T-helper 9 cell (primary cell): ENCODE data around the gene TNRC6B.
"Not testable (repeated sequence)": the region's sequence is repeated elsewhere in the genome, so short reads cannot be mapped to it uniquely, and the experiment has no call there.

Source experiments
- DNase-seq: peaks from one replicate; pipeline ENCODE4 v3.0.0-alpha.2; 2020

The TNRC6B gene

GRCh38 chr22:40294696-40295095, 117.0 kb downstream of the TNRC6B start:
- DNase-seq = no peak

DNA sequence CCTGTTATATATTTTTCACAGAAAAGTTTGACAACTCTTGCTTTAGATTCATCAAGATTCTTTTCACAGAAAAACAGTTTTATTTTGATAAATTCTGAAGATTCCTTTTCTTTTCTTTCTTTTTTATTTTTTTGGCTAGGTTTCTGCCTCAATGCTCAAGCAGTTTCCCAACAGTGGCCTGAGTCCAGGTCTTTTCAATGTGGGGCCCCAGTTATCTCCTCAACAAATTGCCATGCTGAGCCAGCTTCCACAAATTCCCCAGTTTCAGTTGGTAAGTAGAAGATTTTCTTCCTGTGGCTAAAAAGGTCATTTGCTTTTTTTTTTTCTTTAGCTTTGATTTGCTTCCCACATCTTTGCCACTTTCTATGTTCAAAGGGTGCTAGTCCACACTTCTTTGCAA, 122.6 kb downstream of the TNRC6B start:
- no peak for DNase-seq

GRCh38 chr22:40300884-40301672, 123.4 kb downstream of the TNRC6B start:
- DNase-seq = no peak

DNA sequence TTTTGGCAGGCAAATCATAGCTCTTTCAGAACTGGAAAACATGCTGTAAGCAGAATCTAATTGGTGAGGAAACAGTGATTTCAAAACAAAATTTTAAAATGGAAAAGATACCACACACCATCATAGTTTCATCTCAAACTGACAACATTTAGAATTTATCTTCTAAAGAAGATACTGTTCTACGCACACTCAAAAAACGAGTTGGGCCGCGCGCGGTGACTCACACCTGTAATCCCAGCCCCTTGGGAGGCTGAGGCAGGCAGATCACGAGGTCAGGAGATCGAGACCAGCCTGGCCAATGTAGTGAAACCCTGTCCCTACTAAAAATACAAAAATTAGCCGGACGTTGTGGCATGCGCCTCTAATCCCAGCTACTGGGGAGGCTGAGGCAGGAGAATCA, 124.4 kb downstream of the TNRC6B start:
- no peak for DNase-seq

GRCh38 chr22:40305625-40306024, 127.9 kb downstream of the TNRC6B start:
- no peak for DNase-seq

GRCh38 chr22:40308999-40309573, 131.4 kb downstream of the TNRC6B start:
- no peak for DNase-seq

DNA sequence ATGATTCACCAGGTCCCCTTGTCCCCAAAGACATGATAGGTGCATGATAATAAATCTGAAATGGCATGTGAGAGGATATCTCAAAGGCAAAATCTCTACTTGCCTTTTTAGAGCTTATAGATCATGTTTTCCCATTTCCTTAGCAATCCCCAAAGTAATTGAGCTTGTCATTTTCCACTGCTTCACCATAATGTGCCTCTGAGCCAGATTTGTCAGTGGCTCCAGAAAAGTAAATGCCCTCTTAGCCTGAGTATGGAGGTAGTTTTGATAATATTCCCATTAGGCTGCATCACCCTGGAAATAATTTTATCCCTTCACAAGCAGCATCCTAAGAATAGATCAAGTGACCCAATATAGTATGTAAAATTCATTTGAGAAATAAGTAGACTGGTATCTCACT, 131.9 kb downstream of the TNRC6B start:
- no peak for DNase-seq

GRCh38 chr22:40310081-40310767, 132.5 kb downstream of the TNRC6B start:
- no peak for DNase-seq

DNA sequence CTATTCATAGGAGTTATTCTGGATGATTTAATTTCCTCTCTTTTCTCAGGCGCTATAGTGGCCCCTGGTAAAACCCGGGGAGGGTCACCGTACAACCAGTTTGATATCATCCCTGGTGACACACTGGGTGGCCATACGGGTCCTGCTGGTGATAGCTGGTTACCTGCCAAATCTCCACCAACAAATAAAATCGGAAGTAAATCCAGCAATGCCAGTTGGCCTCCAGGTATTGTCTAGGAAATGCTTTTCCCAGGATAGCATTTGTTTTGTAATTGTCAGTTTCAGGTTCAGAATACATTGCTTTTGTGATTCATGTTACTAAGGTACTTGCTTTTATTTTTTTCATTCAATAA, 133.0 kb downstream of the TNRC6B start:
- no peak for DNase-seq

DNA sequence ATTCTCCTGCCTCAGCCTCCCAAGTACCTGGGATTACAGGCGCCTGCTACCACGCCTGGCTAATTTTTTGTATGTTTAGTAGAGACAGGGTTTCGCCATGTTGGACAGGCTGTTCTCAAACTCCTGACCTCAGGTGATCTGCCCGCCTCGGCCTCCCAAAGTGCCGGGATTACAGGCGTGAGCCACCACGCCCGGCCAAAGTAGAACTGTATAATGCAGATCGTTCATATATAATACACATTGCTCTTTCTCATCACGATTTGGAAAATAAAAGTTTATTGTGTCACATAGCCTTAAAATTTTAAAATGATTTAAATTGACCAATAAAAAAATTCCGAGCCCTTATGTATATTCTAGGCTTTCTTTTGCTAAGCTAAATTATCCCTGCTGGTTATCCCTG, 133.9 kb downstream of the TNRC6B start:
- not testable (repeated sequence) for DNase-seq

DNA sequence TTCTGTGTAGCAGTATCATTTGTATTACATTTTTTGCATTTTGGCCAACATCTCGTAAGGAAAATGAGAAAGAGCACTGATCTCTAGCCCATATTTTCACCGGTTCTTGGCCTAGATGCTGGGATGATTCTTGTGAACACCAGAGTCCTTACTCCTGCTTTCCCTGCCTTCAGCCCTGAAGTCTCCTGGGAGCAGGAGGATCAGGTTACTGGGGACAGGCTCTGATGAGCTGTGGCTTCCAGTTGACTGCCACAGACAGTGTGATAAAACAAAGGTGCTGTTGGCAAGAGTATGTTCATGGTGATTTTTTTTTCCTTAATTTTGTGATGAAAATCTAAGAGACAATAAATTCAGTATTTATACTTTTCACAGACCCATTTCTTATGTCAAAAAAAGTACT, 134.3 kb downstream of the TNRC6B start:
- DNase-seq = no peak

- DNase-seq = no peak
These were observed 135.3 kb downstream of the TNRC6B start for GRCh38 chr22:40313007-40313406.

GRCh38 chr22:40314041-40314440, 136.3 kb downstream of the TNRC6B start:
- DNase-seq = no peak

DNA sequence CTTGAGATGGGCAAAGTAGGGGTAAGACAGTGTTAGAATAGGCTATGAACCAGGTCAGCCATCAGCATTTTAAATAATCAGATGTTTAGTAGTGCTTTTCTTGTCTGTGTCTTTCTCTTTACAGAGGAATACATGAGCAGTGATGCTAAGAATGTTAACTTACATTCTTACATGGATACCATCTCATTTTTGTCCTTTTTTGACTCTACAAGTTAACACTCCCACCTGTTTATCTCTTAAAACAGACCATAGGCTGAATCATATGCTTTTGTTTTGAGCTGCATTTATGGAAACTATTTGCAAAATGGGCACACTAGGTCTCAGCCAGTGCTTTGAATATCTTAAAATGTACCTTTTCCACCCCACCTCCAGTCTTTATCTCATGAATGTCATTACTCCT, 143.0 kb downstream of the TNRC6B start:
- no peak for DNase-seq

DNA sequence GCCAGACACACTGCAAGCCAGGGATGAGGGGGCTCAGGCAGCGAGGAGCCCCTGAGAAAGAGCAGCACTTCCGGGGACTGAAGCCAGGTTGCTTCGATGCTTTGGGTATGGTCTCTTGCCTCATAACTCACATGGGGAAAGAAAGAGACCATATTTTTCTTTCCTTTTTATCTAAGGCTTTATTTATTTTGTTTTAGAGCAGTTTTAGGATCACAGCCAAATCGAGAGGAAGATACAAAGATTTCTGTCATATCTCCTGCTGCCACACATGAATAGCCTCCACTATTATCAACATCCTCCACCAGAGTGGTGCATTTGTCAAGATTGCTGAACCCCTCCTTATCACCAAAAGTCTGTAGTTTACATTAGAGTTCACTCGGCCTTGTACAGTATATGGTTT, 144.3 kb downstream of the TNRC6B start:
- DNase-seq = no peak

DNA sequence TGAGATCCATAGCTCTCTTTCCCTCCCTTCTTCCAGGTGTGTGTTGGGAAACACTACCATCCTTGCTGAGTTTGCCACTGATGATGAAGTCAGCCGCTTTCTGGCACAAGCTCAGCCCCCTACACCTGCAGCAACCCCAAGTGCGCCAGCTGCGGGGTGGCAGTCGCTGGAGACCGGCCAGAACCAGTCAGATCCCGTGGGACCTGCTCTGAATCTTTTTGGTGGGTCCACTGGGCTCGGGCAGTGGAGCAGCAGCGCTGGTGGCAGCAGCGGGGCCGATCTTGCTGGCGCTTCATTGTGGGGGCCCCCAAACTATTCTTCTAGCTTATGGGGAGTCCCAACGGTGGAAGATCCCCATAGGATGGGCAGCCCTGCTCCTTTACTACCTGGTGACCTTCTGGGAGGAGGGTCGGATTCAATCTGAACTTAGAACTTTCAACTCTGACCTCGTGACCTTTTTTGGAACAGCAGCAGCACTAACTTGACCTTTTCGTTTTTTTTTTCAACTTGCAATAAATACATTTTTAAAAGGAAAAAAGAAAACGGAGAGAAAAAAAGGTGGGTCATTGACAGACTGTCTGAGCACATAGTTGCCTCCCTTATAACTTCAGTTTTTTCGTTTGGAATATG, 145.2 kb downstream of the TNRC6B start:
- DNase-seq = no peak

GRCh38 chr22:40323681-40324171, 146.0 kb downstream of the TNRC6B start:
- DNase-seq = no peak

GRCh38 chr22:40324468-40325305, 147.0 kb downstream of the TNRC6B start:
- peak; percentile 44 for DNase-seq

GRCh38 chr22:40325315-40325714, 147.6 kb downstream of the TNRC6B start:
- DNase-seq = peak; percentile 39

DNA sequence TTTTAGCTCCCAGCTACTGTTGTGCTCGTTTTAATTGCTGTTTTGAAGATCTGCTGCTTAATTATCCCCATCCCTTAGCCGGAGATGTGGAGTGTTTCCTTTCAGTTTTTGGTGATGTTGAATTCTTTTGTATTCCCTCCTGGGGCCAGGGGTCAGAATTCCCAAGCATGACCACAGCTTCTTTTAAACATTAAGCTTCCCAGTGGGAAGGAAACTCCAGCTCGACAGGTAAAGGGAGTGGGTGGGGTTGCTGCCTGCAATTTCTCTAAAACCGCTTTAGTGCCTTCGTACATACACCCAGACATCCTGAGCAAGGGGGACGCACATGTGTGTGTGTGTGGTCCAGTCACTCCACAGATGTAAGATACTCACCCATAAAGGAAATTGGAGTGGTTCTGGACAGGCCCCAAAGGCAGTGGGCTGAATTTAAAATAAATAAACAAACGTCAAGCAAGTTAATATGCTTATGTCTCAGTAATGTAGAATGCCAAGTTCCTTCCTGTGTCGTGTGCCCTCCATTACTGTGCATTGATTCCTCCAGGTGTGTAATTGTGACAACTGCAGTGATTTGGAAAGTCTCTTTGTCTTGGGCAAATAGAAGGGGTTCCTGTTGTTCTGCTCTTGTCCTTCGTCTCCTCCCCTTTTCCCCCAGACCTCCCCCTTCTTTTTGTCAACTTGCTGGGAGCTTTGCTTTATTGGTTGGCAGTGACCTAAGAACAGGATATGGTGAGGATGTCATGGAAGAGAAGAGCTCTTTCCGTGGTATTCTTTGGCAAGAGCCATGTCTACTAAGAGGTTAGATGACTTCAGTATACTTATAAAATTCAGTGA, 149.4 kb downstream of the TNRC6B start:
- no peak for DNase-seq
